ENCODE measurements around the gene PTPN4. TPM values are rescaled to one million over a fixed set of nuclear protein-coding genes. Genes with fewer than 3 reads are reported as not detected.
A peak's percentile ranks its signal among the peaks of the same experiment; 100 is the strongest.
"Not testable (repeated sequence)": the region's sequence is repeated elsewhere in the genome, so short reads cannot be mapped to it uniquely, and the experiment has no call there.

PTPN4 gene
- total RNA-seq, 1 experiment from 2014 or later, result 80.5 TPM

GRCh38 chr2:119996148-119996547 lies 236.4 kb downstream of the PTPN4 start:
- H2AFZ ChIP-seq (ENCODE audit: low read length), result no peak overlapping the region
- no peak overlapping the region for H4K8ac ChIP-seq (replicated peaks; ENCODE audit: insufficient read length, low read depth, low read length)
- H3K79me2 ChIP-seq (ENCODE audit: insufficient read depth, low read length), result no peaks in the 10 kb centered on the region
- no peak overlapping the region for H2BK20ac ChIP-seq (ENCODE audit: low read depth, low read length, poor library complexity, severe bottlenecking)
- no peaks in the 10 kb centered on the region for H3K23me2 ChIP-seq (ENCODE audit: insufficient read length, low read depth, low read length, poor library complexity, severe bottlenecking)
- H2BK15ac ChIP-seq (ENCODE audit: low read depth, low read length), result no peak overlapping the region
- no peaks in the 10 kb centered on the region for H3K36me3 Mint-ChIP-seq (ENCODE audit: insufficient read depth in 1 of 3, low read depth in 3 of 3)
- H3K4me1 Mint-ChIP-seq, result peaks cover 0 to 4% of the 10 kb centered on the region in 2 experiments; a peak in 2 of 4 replicates
- no peak overlapping the region for H3K14ac ChIP-seq (ENCODE audit: insufficient read depth, low read length)
- H3K4me1 ChIP-seq (ENCODE audit: insufficient read depth, low read length), result no peaks in the 10 kb centered on the region
- no peaks in the 10 kb centered on the region for H4K20me1 ChIP-seq (ENCODE audit: control insufficient read depth, insufficient read depth, insufficient read length)
- no peak overlapping the region for H2AK5ac ChIP-seq (ENCODE audit: insufficient read length, low read length)
- DNase-seq, result no peak
- H3K4me2 ChIP-seq (ENCODE audit: insufficient read depth, insufficient read length, low read length), result no peak overlapping the region
- H3K9ac ChIP-seq (ENCODE audit: extremely low read depth, insufficient read length, low read length), result no peak overlapping the region
- H4K5ac ChIP-seq (ENCODE audit: insufficient read length, low read depth, low read length), result no peak overlapping the region
- H3K4me3 Mint-ChIP-seq, result no peak overlapping the region
- WGBS (ENCODE audit: extremely low coverage, insufficient read length, low lambda C conversion rate), result no CpG with 5 or more reads among the region's 3 CpGs
- no peaks in the 10 kb centered on the region for H3K9me3 Mint-ChIP-seq
- no peak for TF ChIP-seq CTCF (conservative IDR thresholded peaks at IDR 0.05)
- H3K79me1 ChIP-seq (ENCODE audit: insufficient read depth, low read depth, low read length, poor library complexity, severe bottlenecking), result no peaks in the 10 kb centered on the region
- H3K23ac ChIP-seq (ENCODE audit: insufficient read length, low read depth, low read length), result no peak overlapping the region
- H3K27me3 ChIP-seq (ENCODE audit: insufficient read depth, low read length), result no peaks in the 10 kb centered on the region
- H4K91ac ChIP-seq (ENCODE audit: insufficient read length, low read depth, low read length), result no peak overlapping the region
- H3K4ac ChIP-seq (ENCODE audit: low read depth, low read length), result no peak overlapping the region
- no peak overlapping the region for H2BK12ac ChIP-seq (ENCODE audit: insufficient read length, low read depth, low read length)
- H3K27ac Mint-ChIP-seq, result no peak overlapping the region; a peak in 1 of 7 replicates
- no peak overlapping the region for H3K56ac ChIP-seq (ENCODE audit: insufficient read length, low read depth, low read length)
- H3T11ph ChIP-seq (ENCODE audit: low read length), result no peak overlapping the region
- H3K18ac ChIP-seq (ENCODE audit: insufficient read length, low read depth, low read length), result no peak overlapping the region
- H2BK5ac ChIP-seq (ENCODE audit: insufficient read length, low read length), result no peak overlapping the region
- H3K27ac ChIP-seq (ENCODE audit: insufficient read length, low read depth, low read length), result no peak overlapping the region
- H2BK120ac ChIP-seq (ENCODE audit: low read depth, low read length, poor library complexity, severe bottlenecking), result no peak overlapping the region
- H3K9me3 ChIP-seq (ENCODE audit: control insufficient read depth, low read depth, low read length), result no peaks in the 10 kb centered on the region
- H3K27me3 Mint-ChIP-seq (ENCODE audit: low read depth), result no peaks in the 10 kb centered on the region

- H4K91ac ChIP-seq (ENCODE audit: insufficient read length, low read depth, low read length); H3K9me3 Mint-ChIP-seq; H3K9me3 ChIP-seq (ENCODE audit: control insufficient read depth, low read depth, low read length); H2AK5ac ChIP-seq (ENCODE audit: insufficient read length, low read length); H2BK20ac ChIP-seq (ENCODE audit: low read depth, low read length, poor library complexity, severe bottlenecking); H3K4me1 Mint-ChIP-seq; H2BK12ac ChIP-seq (ENCODE audit: insufficient read length, low read depth, low read length); H3K23me2 ChIP-seq (ENCODE audit: insufficient read length, low read depth, low read length, poor library complexity, severe bottlenecking); H3K18ac ChIP-seq (ENCODE audit: insufficient read length, low read depth, low read length); H3K23ac ChIP-seq (ENCODE audit: insufficient read length, low read depth, low read length); H2BK15ac ChIP-seq (ENCODE audit: low read depth, low read length); H3T11ph ChIP-seq (ENCODE audit: low read length); H3K27ac Mint-ChIP-seq; H2BK5ac ChIP-seq (ENCODE audit: insufficient read length, low read length); H3K14ac ChIP-seq (ENCODE audit: insufficient read depth, low read length); H3K36me3 Mint-ChIP-seq (ENCODE audit: insufficient read depth in 1 of 3, low read depth in 3 of 3); H2BK120ac ChIP-seq (ENCODE audit: low read depth, low read length, poor library complexity, severe bottlenecking); H3K27ac ChIP-seq (ENCODE audit: insufficient read length, low read depth, low read length); H3K4ac ChIP-seq (ENCODE audit: low read depth, low read length); H2AFZ ChIP-seq (ENCODE audit: low read length); H3K27me3 ChIP-seq (ENCODE audit: insufficient read depth, low read length); H3K4me2 ChIP-seq (ENCODE audit: insufficient read depth, insufficient read length, low read length); H3K4me1 ChIP-seq (ENCODE audit: insufficient read depth, low read length); H4K5ac ChIP-seq (ENCODE audit: insufficient read length, low read depth, low read length); H3K9ac ChIP-seq (ENCODE audit: extremely low read depth, insufficient read length, low read length); H3K79me2 ChIP-seq (ENCODE audit: insufficient read depth, low read length); H3K4me3 Mint-ChIP-seq; H3K79me1 ChIP-seq (ENCODE audit: insufficient read depth, low read depth, low read length, poor library complexity, severe bottlenecking); H4K8ac ChIP-seq (replicated peaks; ENCODE audit: insufficient read length, low read depth, low read length); H3K56ac ChIP-seq (ENCODE audit: insufficient read length, low read depth, low read length); H4K20me1 ChIP-seq (ENCODE audit: control insufficient read depth, insufficient read depth, insufficient read length); H3K27me3 Mint-ChIP-seq (ENCODE audit: low read depth): not testable (repeated sequence)
- peak; percentile 41 for DNase-seq
- WGBS (ENCODE audit: extremely low coverage, insufficient read length, low lambda C conversion rate), result no CpG with 5 or more reads among the region's 55 CpGs
These were observed 237.5 kb downstream of the PTPN4 start for GRCh38 chr2:119996896-119997891.
